Chondrocyte (in vitro differentiated cells): ENCODE results near the gene SLC18B1. TPM values are rescaled to one million over a fixed set of nuclear protein-coding genes. Genes with fewer than 3 reads are reported as not detected.

ENCODE experiments used
- DNase-seq: peaks from one replicate; pipeline ENCODE4 v3.0.0; 2021; ENCODE audit warnings: mixed read lengths, low spot score
- H3K27ac Mint-ChIP-seq: one replicate; pipeline ENCODE4 v1.8.0; 2021; ENCODE audit warnings: mild to moderate bottlenecking, moderate library complexity, mixed read lengths; ENCODE audit not compliant: unreplicated experiment
- H3K27me3 Mint-ChIP-seq: 2 replicates; pipeline ENCODE4 v1.8.0; 2021; ENCODE audit warnings: low read depth, mixed read lengths
- H3K36me3 Mint-ChIP-seq: 2 replicates; pipeline ENCODE4 v1.8.0; 2021; ENCODE audit warnings: low read depth, mixed read lengths
- H3K4me1 Mint-ChIP-seq: 2 replicates; pipeline ENCODE4 v1.8.0; 2021; ENCODE audit warnings: low read depth, mild to moderate bottlenecking, mixed read lengths
- H3K4me3 Mint-ChIP-seq: one replicate; pipeline ENCODE4 v1.8.0; 2021; ENCODE audit warnings: mild to moderate bottlenecking, moderate library complexity, mixed read lengths; ENCODE audit not compliant: unreplicated experiment
- H3K9me3 Mint-ChIP-seq: 2 replicates; pipeline ENCODE4 v1.8.0; 2021; ENCODE audit warnings: low read depth, mixed read lengths
- total RNA-seq: library from RNA; stranded (reverse); gene quantifications from 3 replicates; pipeline ENCODE4 v1.2.1, GENCODE V29; 2021
- TF ChIP-seq, protein P1 (sequence below): fragments of 200-600 bp; sonication (generic); IDR thresholded peaks from 2 replicates; pipeline ENCODE4 v1.5.0; 2021; ENCODE audit warnings: antibody characterized with exemption, mild to moderate bottlenecking, moderate library complexity

The SLC18B1 gene
- total RNA-seq, 1 donor from 2014 or later, result 2.4 TPM

DNA sequence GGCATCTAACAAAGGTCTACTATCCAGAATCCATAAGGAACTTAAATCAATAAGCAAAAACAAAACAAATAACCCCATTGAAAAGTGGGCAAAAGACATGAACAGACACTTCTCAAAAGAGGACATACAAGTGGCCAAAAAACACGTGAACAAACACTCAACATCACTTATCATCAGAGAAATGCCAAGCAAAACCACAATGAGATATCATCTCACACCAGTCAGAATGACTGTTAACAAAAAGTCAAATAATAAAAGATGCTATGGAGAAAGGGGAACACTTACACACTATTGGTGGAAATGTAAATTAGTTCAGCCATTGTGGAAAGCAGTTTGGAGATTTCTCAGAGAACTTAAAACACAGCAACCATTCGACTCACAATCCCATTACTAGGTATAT is 65.2 kb downstream of the SLC18B1 start:
- Mint-ChIP-seq H3K4me1 (no peaks in the 10 kb centered on the region), H3K4me3 (no peak overlapping the region), H3K9me3 (no peaks in the 10 kb centered on the region), H3K27me3 (peaks cover 19% of the 10 kb centered on the region), H3K27ac (no peak overlapping the region), H3K36me3 (no peaks in the 10 kb centered on the region)
- TF ChIP-seq, protein P1, sequence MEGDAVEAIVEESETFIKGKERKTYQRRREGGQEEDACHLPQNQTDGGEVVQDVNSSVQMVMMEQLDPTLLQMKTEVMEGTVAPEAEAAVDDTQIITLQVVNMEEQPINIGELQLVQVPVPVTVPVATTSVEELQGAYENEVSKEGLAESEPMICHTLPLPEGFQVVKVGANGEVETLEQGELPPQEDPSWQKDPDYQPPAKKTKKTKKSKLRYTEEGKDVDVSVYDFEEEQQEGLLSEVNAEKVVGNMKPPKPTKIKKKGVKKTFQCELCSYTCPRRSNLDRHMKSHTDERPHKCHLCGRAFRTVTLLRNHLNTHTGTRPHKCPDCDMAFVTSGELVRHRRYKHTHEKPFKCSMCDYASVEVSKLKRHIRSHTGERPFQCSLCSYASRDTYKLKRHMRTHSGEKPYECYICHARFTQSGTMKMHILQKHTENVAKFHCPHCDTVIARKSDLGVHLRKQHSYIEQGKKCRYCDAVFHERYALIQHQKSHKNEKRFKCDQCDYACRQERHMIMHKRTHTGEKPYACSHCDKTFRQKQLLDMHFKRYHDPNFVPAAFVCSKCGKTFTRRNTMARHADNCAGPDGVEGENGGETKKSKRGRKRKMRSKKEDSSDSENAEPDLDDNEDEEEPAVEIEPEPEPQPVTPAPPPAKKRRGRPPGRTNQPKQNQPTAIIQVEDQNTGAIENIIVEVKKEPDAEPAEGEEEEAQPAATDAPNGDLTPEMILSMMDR, result no peak
- no peak for DNase-seq

DNA sequence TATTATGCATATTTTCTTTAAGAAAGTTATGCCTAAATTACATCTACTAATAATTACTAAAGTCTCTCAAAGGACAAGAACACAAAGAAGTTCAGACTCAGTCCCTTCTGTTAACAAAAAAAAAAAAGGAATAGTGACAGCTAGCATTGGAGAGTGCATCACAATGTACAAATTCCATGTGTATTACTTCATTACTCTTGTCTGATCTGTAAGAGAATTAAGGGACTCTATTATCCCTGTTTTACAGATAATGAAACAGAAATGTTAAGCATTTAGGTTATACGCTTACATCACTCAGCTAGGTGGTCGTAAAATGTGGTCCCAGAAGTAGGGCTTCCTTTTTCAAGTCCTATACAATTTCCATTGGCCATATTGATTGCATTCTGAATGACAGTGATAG is 67.4 kb downstream of the SLC18B1 start:
- no peak overlapping the region for H3K27ac Mint-ChIP-seq
- H3K4me1 Mint-ChIP-seq, result no peaks in the 10 kb centered on the region
- H3K9me3 Mint-ChIP-seq, result no peaks in the 10 kb centered on the region
- TF ChIP-seq, protein P1, result no peak
- H3K27me3 Mint-ChIP-seq, result peaks cover 10% of the 10 kb centered on the region
- H3K4me3 Mint-ChIP-seq, result no peak overlapping the region
- no peaks in the 10 kb centered on the region for H3K36me3 Mint-ChIP-seq
- no peak for DNase-seq

DNA sequence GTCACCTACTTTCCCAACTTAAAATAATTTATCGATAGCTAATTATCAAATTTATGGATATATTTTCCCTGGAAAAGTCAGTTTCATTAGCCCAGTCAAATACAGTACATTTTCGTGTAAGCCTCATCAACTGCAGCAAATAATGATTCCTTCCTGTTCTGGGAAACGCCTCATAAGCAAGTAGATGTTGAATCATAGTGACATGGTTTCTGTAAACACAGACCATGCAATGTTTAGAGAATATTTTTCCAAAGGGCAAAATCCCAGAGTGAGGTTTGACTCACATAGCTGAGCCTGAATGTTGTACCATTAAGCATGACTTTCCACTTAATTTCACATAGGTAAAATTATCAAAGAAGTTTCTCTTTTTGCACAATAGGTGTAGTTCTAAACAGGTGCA is 67.9 kb downstream of the SLC18B1 start:
- TF ChIP-seq, protein P1, result no peak
- no peaks in the 10 kb centered on the region for H3K9me3 Mint-ChIP-seq
- no peaks in the 10 kb centered on the region for H3K36me3 Mint-ChIP-seq
- no peak for DNase-seq
- no peak overlapping the region for H3K4me3 Mint-ChIP-seq
- no peak overlapping the region for H3K27ac Mint-ChIP-seq
- no peaks in the 10 kb centered on the region for H3K4me1 Mint-ChIP-seq
- H3K27me3 Mint-ChIP-seq, result peaks cover 10% of the 10 kb centered on the region

DNA sequence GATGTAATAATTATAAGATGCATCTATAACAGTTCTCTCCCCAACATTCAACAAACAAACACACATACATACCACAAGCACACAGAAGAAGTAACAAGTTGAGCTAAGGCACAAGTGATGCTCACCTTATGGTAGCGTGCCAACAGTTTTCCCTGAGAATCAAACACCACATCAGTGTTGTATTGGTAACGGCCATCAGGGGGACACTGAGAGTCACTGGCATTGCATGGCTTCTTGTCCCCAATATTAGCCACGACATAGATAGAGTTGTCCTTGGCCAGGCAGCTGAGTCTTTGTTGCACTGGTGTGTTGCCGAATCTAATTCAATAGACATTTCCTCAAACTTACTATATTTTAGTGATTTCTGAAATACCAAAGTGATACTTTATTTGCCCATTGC is 69.8 kb downstream of the SLC18B1 start:
- Mint-ChIP-seq H3K36me3 (no peaks in the 10 kb centered on the region), H3K27ac (no peak overlapping the region), H3K9me3 (no peaks in the 10 kb centered on the region), H3K4me1 (no peaks in the 10 kb centered on the region), H3K4me3 (no peak overlapping the region), H3K27me3 (peaks cover 8% of the 10 kb centered on the region)
- TF ChIP-seq, protein P1, result no peak
- no peak for DNase-seq

DNA sequence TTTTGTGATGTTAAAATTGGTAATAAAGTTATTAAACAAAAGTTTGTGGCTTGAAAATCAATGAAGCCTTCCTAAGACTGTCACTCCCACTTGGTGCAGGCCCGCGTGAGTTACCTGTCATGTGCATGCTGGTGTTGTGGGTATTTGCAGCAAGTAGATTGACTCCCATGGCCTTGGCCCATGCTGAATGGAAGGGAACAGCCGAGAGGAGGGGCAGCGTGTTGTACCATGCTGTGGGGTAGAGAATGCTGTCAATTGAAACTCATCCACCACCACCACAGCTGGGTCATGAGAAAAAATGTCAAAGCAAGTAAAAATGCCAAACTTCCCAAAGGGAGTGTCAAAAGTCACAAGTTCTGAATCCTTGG is 71.8 kb downstream of the SLC18B1 start:
- H3K4me3 Mint-ChIP-seq, result no peak overlapping the region
- DNase-seq, result no peak
- no peaks in the 10 kb centered on the region for H3K4me1 Mint-ChIP-seq
- no peak overlapping the region for H3K27ac Mint-ChIP-seq
- TF ChIP-seq, protein P1, result no peak
- H3K9me3 Mint-ChIP-seq, result peaks cover 3% of the 10 kb centered on the region
- no peaks in the 10 kb centered on the region for H3K27me3 Mint-ChIP-seq
- no peaks in the 10 kb centered on the region for H3K36me3 Mint-ChIP-seq
